Right atrium auricular region (tissue), 2 donors: ENCODE measurements around the gene TEX22. TPM values are rescaled to one million over a fixed set of nuclear protein-coding genes. Genes with fewer than 3 reads are reported as not detected.

Experiments
- DNase-seq: peaks from one replicate; pipeline ENCODE4 v3.0.0-alpha.2; 2019; ENCODE audit warnings: low spot score
- H3K27ac ChIP-seq, 2 donors: fragments of 200-600 bp; sonication (generic); 1 replicate in 1 of 2; 2 replicates in 1 of 2; pipeline ENCODE4 v1.5.1; 2016 to 2019
- H3K27me3 ChIP-seq, 2 donors: fragments of 200-600 bp; sonication (generic); one replicate each; pipeline versions ENCODE4 v1.5.1 to v1.6.0; 2017 to 2019
- H3K36me3 ChIP-seq: fragments of 200-600 bp; sonication (generic); one replicate; pipeline ENCODE4 v1.5.1; 2016
- H3K4me1 ChIP-seq, 2 donors: fragments of 200-600 bp; sonication (generic); one replicate each; pipeline versions ENCODE4 v1.5.1 to v1.6.0; 2017 to 2019
- H3K4me3 ChIP-seq, 2 donors: fragments of 200-600 bp; sonication (generic); 1 replicate in 1 of 2; 2 replicates in 1 of 2; pipeline ENCODE4 v1.5.1; 2017 to 2019; ENCODE audit warnings: mild to moderate bottlenecking in 1 of 2, moderate library complexity in 1 of 2
- H3K9me3 ChIP-seq, 2 donors: fragments of 200-600 bp; sonication (generic); one replicate each; pipeline ENCODE4 v1.5.1; 2019
- total RNA-seq, 2 donors: library from RNA; depleted of rRNA; stranded (reverse); fragments of >200 nt; gene quantifications; one replicate each; pipeline ENCODE4 v1.1.0, GENCODE V29; 2016
- TF ChIP-seq, protein P1 (sequence below), 2 donors: fragments of 200-600 bp; sonication (generic); IDR thresholded peaks; one replicate each; pipeline ENCODE4 v1.5.1; 2019; ENCODE audit warnings: antibody characterized with exemption in 2 of 2

The TEX22 gene
- total RNA-seq, 2 donors from 2014 or later = 0.16 TPM; not detected in 1

DNA sequence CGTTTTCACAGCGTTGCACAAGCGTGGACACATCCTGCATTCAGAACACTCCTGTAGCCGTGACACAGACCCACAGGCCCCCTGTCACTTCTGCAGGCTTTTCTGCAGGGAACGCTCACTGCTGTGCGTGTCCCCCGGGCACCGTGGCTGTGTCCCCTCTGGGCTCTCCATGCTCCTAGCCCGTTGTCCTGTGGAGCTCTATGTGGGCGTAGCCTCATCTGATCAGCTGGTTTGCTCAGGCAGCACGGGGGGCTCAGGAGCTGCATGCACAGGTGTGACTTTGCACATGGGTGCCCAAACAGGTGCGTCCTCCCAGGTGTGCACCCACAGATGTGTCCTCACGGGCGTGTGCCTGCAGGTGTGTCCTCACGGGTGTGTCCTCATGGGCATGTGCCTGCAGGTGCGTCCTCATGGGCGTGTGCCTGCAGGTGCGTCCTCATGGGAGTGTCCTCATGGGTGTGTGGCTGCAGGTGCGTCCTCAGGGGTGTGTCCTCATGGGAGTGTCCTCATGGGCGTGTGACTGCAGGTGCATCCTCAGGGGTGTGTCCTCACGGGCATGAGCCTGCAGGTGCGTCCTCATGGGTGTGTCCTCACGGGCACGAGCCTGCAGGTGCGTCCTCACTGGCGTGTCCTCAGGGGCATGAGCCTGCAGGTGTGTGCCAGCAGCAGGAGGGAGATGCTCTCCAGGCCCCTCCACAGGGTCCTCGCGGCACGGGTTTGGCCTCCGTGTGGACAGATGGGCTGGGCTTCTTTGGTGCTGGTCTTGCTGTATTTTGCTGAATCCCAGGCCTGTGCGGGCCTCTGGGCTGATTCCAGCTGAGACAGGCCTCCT, 38.8 kb downstream of the TEX22 start:
- no peak for DNase-seq
- H3K9me3 ChIP-seq = no peaks in the 10 kb centered on the region

DNA sequence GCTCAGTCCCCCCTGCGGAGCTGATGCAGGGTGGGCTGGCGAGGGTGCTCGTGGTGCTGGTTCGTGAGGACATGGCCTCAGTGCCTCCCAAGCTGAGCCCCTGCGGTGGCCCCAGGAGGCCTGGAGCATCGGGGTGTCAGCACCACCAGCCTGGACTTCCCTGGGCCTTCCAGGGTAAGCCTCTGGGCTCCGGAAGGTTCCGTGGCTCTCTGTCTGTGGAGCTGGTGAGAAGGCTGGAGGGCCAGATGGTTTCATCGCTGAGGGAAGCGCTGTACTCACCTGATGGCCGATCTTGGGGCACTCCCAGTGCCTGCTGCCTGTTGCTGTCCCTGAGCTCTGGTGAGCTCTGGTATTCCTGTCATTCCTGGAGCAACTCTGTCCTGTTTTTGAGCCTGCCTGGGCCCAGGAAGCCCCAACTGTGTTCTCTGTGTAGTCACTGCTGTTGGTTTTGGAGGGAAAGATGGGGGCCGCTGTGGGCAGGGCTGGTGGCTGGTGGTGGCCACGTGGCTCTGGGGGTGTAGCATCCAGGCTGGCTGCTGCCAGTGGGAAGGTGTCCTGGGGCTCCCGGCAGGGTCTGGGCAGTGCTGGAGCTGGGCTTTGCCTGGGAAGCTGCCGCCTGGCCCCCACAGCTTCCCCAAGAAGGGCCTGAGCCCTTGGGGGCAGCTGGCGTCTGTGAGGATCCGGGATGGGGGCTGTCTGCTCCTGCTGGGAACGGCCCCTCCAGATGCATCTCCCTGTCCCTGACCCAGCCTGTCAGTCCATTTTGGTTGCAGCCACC, 39.6 kb downstream of the TEX22 start:
- Histone ChIP-seq H3K27ac (no peak overlapping the region), H3K4me1 (no peaks in the 10 kb centered on the region), H3K36me3 (peaks cover 22% of the 10 kb centered on the region), H3K9me3 (no peaks in the 10 kb centered on the region), H3K27me3 (no peaks in the 10 kb centered on the region), H3K4me3 (no peak overlapping the region)
- no peak for DNase-seq
- TF ChIP-seq, protein P1, sequence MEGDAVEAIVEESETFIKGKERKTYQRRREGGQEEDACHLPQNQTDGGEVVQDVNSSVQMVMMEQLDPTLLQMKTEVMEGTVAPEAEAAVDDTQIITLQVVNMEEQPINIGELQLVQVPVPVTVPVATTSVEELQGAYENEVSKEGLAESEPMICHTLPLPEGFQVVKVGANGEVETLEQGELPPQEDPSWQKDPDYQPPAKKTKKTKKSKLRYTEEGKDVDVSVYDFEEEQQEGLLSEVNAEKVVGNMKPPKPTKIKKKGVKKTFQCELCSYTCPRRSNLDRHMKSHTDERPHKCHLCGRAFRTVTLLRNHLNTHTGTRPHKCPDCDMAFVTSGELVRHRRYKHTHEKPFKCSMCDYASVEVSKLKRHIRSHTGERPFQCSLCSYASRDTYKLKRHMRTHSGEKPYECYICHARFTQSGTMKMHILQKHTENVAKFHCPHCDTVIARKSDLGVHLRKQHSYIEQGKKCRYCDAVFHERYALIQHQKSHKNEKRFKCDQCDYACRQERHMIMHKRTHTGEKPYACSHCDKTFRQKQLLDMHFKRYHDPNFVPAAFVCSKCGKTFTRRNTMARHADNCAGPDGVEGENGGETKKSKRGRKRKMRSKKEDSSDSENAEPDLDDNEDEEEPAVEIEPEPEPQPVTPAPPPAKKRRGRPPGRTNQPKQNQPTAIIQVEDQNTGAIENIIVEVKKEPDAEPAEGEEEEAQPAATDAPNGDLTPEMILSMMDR (IDR thresholded peaks at IDR 0.05) = no peak

More for the DNA sequence above, 38.8 kb downstream of the TEX22 start:
- no peaks in the 10 kb centered on the region for H3K27me3 ChIP-seq
- TF ChIP-seq, protein P1 (IDR thresholded peaks at IDR 0.05) = no peak
- no peak overlapping the region for H3K27ac ChIP-seq
- no peak overlapping the region for H3K4me3 ChIP-seq
- peaks cover 14% of the 10 kb centered on the region for H3K36me3 ChIP-seq
- H3K4me1 ChIP-seq = no peaks in the 10 kb centered on the region

DNA sequence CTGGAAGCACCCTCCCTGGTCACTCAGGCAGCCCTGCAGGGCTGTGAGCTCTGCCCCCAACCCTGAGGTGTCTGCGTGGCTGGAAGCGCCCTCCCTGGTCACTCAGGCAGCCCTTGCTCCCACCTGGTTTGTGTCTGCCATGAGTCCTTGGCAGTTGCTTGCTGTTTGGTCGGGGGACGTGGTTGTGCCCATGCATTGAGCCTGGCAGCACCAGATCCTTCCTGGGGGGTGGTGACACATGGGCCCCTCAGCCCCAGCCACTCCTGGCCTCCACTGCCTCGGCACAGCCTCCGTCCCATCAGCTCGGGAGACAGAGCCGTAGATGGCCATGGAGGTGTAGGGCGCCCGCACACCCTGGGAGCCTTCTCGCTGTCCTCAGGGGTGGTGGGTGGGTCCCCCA, 40.8 kb downstream of the TEX22 start:
- no peak for DNase-seq
- peaks cover 27% of the 10 kb centered on the region for H3K36me3 ChIP-seq
- no peaks in the 10 kb centered on the region for H3K4me1 ChIP-seq
- TF ChIP-seq, protein P1 (IDR thresholded peaks at IDR 0.05) = no peak
- H3K27me3 ChIP-seq = no peaks in the 10 kb centered on the region
- H3K9me3 ChIP-seq = no peaks in the 10 kb centered on the region
- H3K4me3 ChIP-seq = no peak overlapping the region
- no peak overlapping the region for H3K27ac ChIP-seq

DNA sequence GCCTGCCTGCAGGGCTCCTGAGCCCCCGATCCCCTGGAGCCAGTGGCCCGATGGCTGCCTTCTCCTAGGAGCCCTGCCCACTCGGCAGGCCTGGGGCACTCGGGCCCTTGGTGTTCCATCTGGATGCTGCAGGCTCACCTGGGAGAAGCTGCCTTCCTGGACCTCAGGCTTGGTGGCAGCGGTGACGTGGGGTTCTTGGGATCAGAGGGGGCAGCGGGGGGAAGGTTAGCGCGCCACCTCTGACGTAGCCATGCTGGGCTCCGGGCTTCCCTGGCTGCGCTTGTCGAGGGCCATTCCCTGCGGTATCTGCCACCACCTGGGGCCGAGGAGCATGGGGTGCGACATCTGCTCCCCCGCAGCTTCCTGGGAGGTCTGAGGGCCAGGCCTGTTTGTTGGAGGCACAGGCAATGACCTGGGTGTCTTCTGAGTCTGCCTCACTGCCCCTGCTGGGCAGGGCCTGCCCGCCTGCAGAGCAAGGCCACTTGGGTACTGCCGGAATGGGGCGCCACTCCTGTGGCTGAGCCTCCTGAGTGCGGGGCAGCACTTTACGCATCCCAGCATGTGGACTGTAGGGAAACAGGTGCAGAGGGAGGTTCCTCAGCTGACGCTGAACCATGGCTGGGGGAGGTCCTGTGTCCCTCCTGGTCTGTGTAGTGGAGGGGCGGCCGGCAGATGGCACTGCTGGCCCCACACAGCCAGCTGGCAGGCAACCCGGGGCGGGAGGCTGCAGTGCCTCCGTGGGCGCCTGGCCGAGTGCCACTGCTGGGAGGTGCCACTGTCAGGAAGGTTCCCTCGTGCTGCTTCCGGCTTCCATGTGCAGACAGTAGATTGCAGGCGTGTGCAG, 41.6 kb downstream of the TEX22 start:
- Histone ChIP-seq H3K36me3 (peaks cover 27% of the 10 kb centered on the region), H3K4me3 (no peak overlapping the region), H3K27me3 (no peaks in the 10 kb centered on the region), H3K4me1 (no peaks in the 10 kb centered on the region), H3K9me3 (no peaks in the 10 kb centered on the region), H3K27ac (no peak overlapping the region)
- no peak for DNase-seq
- TF ChIP-seq, protein P1 (IDR thresholded peaks at IDR 0.05) = no peak

DNA sequence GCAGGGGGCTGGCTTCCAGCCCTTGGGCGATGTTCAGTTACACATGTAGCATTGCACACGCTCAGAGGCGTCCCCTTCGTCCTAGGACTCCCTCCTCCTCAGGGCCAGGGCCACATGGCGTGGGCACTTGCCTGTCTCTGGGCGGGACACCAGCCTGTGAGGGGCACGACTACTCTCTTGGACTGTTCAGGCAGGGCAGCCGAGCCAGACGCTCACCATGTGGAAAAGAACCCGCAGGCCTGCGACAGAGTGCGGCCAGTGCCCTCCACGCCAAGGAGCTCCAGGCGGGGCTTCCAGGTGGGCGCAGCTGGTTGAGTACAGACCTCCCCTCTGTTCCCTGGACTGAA, 42.2 kb downstream of the TEX22 start:
- no peaks in the 10 kb centered on the region for H3K27me3 ChIP-seq
- H3K36me3 ChIP-seq = peaks cover 27% of the 10 kb centered on the region
- TF ChIP-seq, protein P1 (IDR thresholded peaks at IDR 0.05) = no peak
- DNase-seq = no peak
- no peaks in the 10 kb centered on the region for H3K4me1 ChIP-seq
- no peak overlapping the region for H3K4me3 ChIP-seq
- no peaks in the 10 kb centered on the region for H3K9me3 ChIP-seq
- no peak overlapping the region for H3K27ac ChIP-seq
